GM12891 (cell line): ENCODE results near the gene TIGIT.

Experiments
- POLR2A ChIP-seq: IDR thresholded peaks from 2 replicates; pipeline ENCODE4 v1.6.1; 2011; ENCODE audit warnings: low read depth, low read length, control low read depth
- TAF1 ChIP-seq: IDR thresholded peaks from 2 replicates; pipeline ENCODE4 v1.6.1; 2011; ENCODE audit warnings: low read depth, low read length, control low read depth

DNA sequence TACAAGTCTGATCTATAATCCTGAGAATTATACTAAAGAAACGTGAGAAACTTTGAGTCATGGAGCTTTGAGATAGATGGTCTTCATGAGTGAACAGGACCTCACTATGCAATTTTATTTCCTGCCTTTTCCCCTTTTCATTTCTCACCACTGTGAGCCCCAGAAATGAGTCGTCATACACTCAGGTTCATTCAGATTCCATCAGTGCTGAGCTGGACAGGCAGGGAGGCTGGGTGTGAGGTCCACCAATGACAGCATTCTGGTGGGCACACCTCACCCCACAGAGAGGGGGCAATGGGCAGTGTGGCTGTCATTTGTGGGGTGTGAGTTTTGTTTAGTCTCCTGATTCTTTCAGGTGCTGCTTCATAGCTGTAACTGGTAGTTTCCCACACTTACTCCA is 16.9 kb downstream of the TIGIT start:
- TF ChIP-seq TAF1 (no peak), POLR2A (no peak)
